A549 (cell line): ENCODE results near the gene WFIKKN1.

Experiments
- CHD2 ChIP-seq: fragments of 150-350 bp; IDR thresholded peaks from 2 replicates; pipeline ENCODE4 v1.6.1; 2014; ENCODE audit warnings: low read length; ENCODE audit not compliant: partially characterized antibody
- EP300 ChIP-seq, 2 experiments: fragments of >200 bp; sonication (Bioruptor Twin); formaldehyde crosslinking; IDR thresholded peaks; 2 replicates in 1 of 2; 3 replicates in 1 of 2; pipeline ENCODE4 v1.6.1; 2016 to 2017
- ESRRA ChIP-seq: fragments of 150-350 bp; IDR thresholded peaks from 2 replicates; pipeline ENCODE4 v1.6.1; 2014; ENCODE audit warnings: mild to moderate bottlenecking, low read length, borderline replicate concordance
- POLR2A ChIP-seq: IDR thresholded peaks from 2 replicates; pipeline ENCODE4 v1.6.1; 2012; ENCODE audit warnings: mild to moderate bottlenecking, low read length
- POLR2AphosphoS2 ChIP-seq: conservative IDR thresholded peaks from 2 replicates; pipeline ENCODE4 v1.6.1; 2012; ENCODE audit warnings: low read length, improper control_type of control experiment, inconsistent platforms
- RFX5 ChIP-seq: fragments of 450-650 bp; IDR thresholded peaks from 2 replicates; pipeline ENCODE4 v1.7.1; 2014; ENCODE audit warnings: antibody characterized with exemption, mild to moderate bottlenecking, moderate library complexity
- TF ChIP-seq, protein P1 (sequence below): IDR thresholded peaks from 2 replicates; pipeline ENCODE4 v1.6.1; 2012
- TF ChIP-seq, protein P2 (sequence below): fragments of >200 bp; sonication (Bioruptor Twin); formaldehyde crosslinking; IDR thresholded peaks from 3 replicates; pipeline ENCODE4 v1.5.1; 2016
- TF ChIP-seq, protein P3 (sequence below): fragments of 200-600 bp; sonication (generic); IDR thresholded peaks from 2 replicates; pipeline ENCODE4 v1.6.1; 2016; ENCODE audit warnings: antibody characterized with exemption, mild to moderate bottlenecking, moderate library complexity

DNA sequence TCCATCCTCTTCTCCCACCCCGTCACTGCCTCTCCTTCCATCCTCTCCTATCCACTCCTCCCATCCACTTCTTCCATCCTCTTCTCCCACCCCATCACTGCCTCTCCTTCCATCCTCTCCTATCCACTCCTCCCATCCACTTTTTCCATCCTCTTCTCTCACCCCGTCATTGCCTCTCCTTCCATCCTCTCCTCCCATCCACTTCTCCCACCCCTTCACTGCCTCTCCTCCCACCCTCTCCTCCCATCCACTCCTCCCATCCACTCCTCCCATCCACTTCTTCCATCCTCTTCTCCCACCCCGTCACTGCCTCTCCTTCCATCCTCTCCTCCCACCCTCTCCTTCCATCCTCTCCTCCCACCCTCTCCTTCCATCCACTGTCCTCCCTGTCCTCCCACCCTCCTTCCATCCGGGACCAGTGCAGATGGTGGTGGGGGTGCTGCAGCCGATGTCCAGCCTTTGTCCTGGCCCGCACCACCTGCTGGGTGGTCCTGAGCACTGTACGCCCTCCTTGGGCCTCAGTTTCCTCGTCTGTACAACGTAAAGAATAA is 1.1 kb downstream of the WFIKKN1 start:
- TF ChIP-seq EP300 (IDR thresholded peaks at IDR 0.05) = no peak
- no peak for TF ChIP-seq RFX5
- TF ChIP-seq, protein P1, sequence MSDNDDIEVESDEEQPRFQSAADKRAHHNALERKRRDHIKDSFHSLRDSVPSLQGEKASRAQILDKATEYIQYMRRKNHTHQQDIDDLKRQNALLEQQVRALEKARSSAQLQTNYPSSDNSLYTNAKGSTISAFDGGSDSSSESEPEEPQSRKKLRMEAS = no peak
- TF ChIP-seq POLR2AphosphoS2 = no peak
- TF ChIP-seq POLR2A = no peak
- TF ChIP-seq, protein P2, sequence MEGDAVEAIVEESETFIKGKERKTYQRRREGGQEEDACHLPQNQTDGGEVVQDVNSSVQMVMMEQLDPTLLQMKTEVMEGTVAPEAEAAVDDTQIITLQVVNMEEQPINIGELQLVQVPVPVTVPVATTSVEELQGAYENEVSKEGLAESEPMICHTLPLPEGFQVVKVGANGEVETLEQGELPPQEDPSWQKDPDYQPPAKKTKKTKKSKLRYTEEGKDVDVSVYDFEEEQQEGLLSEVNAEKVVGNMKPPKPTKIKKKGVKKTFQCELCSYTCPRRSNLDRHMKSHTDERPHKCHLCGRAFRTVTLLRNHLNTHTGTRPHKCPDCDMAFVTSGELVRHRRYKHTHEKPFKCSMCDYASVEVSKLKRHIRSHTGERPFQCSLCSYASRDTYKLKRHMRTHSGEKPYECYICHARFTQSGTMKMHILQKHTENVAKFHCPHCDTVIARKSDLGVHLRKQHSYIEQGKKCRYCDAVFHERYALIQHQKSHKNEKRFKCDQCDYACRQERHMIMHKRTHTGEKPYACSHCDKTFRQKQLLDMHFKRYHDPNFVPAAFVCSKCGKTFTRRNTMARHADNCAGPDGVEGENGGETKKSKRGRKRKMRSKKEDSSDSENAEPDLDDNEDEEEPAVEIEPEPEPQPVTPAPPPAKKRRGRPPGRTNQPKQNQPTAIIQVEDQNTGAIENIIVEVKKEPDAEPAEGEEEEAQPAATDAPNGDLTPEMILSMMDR = no peak
- TF ChIP-seq, protein P3, sequence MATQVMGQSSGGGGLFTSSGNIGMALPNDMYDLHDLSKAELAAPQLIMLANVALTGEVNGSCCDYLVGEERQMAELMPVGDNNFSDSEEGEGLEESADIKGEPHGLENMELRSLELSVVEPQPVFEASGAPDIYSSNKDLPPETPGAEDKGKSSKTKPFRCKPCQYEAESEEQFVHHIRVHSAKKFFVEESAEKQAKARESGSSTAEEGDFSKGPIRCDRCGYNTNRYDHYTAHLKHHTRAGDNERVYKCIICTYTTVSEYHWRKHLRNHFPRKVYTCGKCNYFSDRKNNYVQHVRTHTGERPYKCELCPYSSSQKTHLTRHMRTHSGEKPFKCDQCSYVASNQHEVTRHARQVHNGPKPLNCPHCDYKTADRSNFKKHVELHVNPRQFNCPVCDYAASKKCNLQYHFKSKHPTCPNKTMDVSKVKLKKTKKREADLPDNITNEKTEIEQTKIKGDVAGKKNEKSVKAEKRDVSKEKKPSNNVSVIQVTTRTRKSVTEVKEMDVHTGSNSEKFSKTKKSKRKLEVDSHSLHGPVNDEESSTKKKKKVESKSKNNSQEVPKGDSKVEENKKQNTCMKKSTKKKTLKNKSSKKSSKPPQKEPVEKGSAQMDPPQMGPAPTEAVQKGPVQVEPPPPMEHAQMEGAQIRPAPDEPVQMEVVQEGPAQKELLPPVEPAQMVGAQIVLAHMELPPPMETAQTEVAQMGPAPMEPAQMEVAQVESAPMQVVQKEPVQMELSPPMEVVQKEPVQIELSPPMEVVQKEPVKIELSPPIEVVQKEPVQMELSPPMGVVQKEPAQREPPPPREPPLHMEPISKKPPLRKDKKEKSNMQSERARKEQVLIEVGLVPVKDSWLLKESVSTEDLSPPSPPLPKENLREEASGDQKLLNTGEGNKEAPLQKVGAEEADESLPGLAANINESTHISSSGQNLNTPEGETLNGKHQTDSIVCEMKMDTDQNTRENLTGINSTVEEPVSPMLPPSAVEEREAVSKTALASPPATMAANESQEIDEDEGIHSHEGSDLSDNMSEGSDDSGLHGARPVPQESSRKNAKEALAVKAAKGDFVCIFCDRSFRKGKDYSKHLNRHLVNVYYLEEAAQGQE = no peak
- no peak for TF ChIP-seq ESRRA
- no peak for TF ChIP-seq CHD2
